ENCODE data around the gene BIRC2.

DNA sequence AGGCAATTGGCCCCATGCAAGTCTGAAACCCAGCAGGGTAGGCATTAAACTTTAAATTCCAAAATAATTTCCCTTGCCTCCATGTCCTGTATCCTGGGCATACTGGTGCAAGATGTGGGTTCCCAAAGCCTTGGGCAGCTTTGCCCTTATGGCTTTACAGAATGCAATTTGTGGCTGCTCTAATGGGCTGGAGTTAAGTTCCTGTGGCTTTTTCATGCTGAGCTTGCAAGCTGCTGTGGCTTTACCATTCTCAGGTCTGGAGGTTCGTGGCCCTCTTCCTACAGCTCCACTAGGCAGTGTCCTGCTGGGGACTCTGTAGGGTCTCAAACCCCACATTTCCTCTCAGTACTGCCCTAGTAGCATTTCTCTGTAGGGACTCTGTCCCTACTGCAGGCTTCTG is 44.8 kb upstream of the BIRC2 start:
- TF ChIP-seq, protein P1, sequence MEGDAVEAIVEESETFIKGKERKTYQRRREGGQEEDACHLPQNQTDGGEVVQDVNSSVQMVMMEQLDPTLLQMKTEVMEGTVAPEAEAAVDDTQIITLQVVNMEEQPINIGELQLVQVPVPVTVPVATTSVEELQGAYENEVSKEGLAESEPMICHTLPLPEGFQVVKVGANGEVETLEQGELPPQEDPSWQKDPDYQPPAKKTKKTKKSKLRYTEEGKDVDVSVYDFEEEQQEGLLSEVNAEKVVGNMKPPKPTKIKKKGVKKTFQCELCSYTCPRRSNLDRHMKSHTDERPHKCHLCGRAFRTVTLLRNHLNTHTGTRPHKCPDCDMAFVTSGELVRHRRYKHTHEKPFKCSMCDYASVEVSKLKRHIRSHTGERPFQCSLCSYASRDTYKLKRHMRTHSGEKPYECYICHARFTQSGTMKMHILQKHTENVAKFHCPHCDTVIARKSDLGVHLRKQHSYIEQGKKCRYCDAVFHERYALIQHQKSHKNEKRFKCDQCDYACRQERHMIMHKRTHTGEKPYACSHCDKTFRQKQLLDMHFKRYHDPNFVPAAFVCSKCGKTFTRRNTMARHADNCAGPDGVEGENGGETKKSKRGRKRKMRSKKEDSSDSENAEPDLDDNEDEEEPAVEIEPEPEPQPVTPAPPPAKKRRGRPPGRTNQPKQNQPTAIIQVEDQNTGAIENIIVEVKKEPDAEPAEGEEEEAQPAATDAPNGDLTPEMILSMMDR (conservative IDR thresholded peaks at IDR 0.05; ENCODE audit: low read depth, low read length): no peak
- TF ChIP-seq EZH2 (IDR thresholded peaks at IDR 0.05; ENCODE audit: low read length, unreplicated experiment) (no peak), EZH2phosphoT487 (IDR thresholded peaks at IDR 0.05; ENCODE audit: borderline replicate concordance, low read length) (no peak)
